GM19328 (cell line): Measurements from ENCODE around the gene GADL1.

ENCODE experiments used
- ATAC-seq: cut with Tn5 transposase; IDR thresholded peaks from one replicate; pipeline ENCODE4 v1.9.1; 2021; ENCODE audit warnings: mild to moderate bottlenecking, moderate library complexity; ENCODE audit not compliant: unreplicated experiment

GADL1 gene, protein sequence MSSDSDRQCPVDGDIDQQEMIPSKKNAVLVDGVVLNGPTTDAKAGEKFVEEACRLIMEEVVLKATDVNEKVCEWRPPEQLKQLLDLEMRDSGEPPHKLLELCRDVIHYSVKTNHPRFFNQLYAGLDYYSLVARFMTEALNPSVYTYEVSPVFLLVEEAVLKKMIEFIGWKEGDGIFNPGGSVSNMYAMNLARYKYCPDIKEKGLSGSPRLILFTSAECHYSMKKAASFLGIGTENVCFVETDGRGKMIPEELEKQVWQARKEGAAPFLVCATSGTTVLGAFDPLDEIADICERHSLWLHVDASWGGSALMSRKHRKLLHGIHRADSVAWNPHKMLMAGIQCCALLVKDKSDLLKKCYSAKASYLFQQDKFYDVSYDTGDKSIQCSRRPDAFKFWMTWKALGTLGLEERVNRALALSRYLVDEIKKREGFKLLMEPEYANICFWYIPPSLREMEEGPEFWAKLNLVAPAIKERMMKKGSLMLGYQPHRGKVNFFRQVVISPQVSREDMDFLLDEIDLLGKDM

DNA sequence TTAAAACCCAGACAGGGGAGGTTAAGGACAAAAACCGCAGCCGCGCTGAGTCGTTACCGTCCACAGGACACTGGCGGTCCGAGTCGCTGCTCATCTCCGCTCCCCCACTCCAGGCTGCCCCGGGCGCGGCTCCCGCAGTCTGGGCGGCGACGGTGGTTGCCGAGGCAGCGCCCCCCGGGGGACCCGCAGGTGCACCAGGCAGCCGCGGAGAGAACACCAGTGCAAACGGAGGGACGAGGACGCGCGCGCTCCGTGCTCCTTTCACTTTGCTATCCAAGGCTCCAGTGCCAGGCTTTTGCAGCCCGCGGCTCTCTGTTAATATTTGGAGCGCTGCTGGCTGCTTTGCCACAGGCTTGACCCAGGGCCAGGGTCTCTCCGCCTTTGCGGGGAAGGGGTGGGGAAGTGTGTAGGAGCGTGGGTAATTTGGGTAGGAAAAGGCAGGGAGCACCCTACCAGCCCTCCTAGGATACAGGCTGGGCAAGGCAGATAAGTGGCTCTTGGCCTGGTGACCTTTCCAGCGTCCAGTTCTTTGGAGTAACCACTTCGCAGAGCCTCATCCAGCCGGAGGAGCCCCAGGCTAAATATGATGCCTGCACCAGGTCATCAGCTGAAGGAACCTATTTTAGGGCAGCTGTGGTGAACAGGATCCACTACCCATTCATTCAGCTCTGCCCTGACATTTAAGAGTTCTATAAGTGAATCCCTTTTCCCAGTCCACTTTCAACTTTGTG lies at the start of gene GADL1:
TSS of gene GADL1 (minus strand) at position 141 of the 731 bp plus-strand sequence. CDS start at position 94, 47 bp downstream.
- ATAC-seq, result no peak

DNA sequence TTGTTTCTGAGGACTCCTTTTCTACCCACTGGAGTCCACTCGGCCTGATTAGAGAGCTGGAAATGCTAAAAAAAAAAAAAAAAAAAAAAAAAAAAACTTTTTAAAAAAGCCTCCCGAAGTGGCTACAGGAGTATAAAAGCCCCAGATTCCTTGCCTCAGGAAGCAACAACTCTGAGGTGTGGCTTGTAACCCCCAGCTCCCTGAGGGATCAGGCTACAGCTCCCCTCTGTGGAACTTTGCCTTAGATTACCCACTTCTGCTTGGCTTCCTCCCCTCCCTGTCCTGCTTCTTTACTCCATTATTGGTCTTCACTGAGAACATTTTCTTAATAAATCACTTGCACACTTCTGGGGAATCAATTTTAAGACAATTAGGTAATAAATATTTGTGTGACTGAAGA lies 49.7 kb upstream of the GADL1 start:
- ATAC-seq, result no peak

DNA sequence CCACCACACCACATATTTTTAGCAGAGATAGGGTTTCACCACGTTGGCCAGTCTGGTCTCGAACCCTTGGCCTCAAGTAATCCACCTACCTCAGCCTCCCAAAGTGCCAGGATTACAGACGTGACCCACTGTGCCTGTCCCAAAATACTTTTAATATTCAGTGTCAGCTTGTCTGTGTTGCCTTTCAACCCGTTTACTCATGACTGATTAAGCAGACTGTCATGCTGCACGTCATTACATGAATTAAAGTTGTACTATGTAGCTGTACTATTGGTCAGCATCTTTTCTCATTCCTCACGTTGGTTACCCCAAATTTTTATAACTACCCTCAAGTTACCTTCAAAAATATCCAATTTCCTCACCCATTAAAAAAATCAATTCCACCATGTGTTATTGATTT lies 48.7 kb upstream of the GADL1 start:
- ATAC-seq, result no peak

DNA sequence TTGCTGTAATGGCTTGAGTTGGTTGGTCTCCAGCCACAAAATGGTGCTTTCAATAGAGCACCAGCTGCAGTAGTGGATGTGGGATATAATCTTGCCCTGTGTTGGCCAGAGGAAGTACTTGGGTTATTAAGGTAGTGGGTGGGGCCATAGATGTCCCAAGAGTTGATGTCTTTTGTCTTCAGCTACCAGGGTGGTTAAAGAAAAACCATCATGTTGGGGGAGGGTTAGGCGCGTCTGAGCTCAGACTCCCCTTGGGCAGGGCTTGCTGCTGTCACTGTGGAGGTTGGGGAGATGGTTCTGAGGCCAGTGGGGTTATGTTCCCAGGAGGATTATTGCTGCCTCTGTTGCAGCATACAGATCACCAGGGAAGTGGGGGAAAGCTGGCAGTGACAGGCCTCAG lies 46.9 kb upstream of the GADL1 start:
- ATAC-seq, result no peak

DNA sequence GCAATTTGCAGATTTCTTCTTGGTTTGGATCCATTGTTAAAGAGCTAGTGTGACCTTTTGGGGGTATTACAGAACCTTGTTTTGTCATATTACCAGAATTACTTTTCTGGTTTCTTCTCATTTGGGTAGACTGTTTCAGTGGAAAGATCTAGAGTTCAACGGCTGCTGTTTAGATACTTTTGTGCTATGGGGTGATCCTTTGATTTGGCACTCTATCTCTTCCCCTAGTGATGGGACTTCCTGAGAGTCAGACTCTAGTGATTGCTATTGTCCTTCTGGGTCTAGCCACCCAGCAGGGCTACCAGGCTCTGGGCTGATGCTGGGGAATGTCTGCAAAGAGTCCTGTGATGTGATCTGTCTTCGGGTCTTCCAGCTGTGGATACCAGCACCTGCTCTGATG lies 46.3 kb upstream of the GADL1 start:
- no peak for ATAC-seq

DNA sequence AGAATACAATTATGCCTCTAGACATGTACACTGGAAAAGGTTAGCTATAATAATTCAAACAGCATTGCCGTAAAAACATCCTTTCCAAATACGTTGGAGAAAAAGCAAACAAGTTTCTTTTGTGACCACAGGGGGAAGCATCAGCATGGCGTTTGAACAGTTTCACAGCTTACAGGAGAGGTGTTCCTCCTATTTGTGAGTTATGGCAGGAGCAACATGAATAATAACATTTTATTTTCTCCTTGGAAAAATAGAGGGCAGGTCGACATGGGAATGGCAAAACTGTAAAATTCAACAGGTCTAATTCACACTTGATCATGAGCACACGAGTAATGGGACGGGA lies 39.7 kb upstream of the GADL1 start:
- ATAC-seq, result no peak

DNA sequence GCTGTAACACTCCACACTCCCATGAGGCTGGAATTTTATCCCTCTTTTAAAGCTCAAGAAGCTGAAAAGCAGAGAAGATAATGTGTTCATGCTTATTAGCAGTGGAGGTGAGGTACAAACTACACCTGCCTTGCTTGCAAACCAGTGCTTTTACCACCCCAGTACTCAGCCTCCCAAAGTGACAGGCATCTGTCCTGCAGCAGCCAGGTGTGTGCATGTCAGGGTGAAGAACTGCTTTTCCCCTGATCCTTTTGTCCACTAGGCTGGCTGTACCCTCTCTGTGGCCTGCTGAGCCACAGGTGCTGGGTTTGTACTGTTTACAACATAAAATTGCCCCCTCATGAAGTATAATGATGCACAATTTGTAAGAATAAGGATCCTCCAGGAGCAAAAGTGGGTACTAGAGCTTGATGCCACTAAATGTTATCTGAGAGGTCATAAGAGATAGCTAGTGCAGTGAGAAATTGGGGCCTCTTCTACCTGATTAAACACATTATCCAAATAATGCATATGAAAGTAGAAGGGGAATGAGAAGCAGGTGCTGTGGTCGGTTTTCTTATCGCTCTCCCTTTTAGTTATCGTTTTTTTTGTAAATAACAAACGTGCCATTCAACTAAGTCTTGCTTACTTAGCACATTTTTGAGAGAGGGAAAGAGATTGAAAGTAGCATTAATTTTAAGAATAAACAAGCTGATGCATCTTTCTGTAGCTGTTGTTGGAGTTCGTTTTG lies 39.2 kb upstream of the GADL1 start:
- ATAC-seq, result no peak

DNA sequence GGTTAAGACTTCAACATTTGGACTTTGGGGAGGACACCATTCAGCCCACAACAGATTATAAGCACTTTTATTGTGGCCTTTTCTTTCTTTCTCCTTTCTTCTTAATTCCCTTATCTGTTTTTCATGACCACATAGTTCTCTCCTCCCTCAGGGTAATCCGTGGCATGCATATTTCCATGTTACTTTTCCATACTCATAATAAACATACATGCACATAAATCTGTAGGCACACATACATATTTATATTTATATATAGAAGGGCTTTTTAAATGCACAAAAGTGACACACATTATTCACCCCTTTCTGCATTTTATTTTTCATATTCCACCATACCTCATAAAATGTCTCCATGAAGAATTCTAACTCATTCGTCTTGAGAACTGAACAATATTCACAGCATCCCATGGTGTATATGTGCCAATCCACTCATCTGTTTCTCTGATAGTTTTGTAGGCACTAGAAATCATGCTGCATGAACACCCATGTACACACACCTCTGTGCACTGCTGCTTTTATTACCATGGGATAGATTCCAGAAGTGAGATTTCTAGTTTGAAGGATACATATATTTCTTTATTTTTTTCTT lies 38.1 kb upstream of the GADL1 start:
- no peak for ATAC-seq

DNA sequence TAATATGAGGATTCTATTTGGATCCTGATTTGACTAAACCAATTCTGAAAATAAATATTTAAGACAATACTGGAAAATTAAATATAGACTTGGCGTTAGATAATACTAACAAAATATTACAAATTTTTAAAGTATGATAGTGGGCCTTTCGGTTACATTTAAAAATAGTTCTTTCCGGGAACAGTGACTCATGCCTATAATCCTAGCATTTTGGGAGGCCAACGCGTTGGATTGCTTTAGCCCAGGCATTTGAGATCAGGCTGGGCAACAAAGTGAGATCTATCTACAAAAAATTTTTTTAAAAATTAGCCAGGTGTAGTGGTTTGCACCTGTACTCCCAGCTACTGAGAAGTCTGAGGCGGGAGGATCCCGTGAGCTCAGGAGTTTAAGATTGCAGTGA lies 30.3 kb upstream of the GADL1 start:
- no peak for ATAC-seq

DNA sequence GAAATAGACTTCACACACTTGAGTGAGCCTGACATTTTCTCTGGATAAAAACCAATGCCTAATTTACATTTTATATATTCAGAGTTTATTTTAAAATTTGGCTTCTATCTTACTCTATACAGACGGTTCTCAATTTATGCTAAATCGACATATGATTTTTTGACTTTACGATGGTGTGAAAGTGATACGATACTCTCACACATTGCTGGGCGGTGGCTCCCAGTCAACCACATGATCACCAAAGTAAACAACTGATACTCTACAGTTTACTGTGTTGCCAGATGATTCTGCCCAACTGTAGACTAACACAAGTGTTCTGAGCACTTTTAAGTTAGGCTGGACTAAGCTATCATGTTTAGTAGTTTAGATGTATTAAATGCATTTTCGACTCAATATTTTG lies 25.1 kb upstream of the GADL1 start:
- ATAC-seq, result no peak

DNA sequence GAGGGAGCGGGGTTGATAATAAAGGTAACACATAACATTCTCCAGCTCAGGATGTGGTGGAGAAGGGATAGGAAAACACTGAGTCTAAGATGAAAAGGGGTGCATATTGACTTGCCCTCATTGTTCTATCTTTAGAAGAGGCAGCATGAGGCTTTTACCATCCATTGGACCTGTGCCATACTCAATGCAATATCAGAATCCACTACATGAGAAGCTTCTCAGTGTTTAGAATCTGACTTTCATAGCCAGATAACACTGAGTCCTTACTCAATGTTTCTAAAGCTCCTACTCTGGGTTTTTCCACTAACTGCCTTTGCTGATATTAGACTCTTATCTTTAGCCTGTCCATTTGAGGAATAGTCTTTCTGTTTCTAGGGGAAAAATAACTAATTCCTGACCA lies 24.3 kb upstream of the GADL1 start:
- no peak for ATAC-seq

DNA sequence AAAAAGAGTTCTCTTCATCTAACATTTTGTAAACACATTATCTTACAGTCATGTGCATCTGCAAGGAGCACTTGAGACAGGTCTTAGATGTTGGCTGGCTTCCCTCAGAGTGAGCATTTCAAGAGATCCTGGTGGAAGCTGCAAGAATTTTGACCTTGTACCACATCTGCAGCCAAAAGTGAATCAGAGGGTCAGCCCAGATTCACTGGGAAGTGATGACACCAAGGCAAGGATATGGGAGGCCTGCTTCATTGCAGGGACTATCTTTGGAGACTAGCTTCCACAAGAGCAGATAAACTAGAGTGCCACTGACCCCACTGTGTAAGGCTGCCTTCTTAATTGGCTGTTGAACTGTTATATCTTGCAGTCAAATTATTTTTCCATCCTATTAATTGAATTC lies 21.3 kb upstream of the GADL1 start:
- ATAC-seq, result no peak

DNA sequence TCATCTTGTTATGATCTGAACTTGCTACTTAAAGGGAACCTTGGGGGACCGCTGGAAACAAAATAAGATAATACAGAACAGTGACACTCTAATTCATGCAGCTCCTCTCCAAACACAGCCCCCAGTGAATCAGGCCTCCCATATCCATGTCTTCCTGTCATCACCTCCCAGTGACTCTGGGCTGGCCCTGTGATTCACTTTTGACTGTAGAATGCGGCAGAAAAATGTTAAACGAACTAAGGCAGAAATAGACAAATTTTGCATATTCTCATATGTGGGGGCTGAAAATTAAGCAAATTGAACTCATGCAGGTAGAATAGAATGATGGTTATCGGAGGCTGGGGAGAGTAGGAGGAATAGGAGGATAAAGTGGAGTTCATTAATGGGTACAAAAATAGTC lies 20.2 kb upstream of the GADL1 start:
- no peak for ATAC-seq

DNA sequence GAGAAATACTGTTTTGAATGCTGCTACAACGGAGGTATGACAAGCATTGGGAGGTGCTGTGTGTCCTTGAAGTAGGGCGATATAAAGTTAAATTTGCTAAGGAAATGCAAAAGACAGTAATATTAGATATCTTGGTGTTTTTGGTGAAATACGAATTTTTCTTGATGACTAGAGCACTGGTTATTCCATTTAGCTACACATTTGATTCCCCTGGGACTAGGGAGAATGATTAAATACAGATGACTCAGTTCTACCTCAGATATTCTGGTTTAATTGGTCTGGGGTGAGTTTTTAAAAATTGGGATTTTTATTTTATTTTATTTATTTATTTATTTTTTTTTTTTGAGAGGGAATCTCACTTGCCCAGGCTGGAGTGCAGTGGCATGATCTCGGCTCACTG lies 18.7 kb upstream of the GADL1 start:
- no peak for ATAC-seq

DNA sequence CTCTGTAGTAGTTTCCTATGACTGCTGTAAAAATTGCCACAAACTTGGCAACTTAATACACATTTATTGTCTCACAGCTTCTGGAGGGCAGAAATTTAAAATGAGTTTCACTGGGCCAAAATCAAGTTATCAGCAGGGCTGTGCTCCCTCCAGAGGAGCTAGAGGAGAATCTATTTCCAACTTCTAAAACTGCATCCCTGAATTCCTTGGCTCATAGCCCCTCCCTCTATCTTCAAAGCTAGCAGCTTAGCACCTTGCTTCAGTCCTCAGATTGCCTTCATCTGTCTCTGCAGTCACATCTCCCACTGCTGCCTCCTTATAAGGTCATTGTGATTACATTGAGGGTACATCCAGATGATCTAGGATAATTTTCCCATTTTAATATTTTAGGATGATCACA lies 17.8 kb upstream of the GADL1 start:
- ATAC-seq, result no peak

DNA sequence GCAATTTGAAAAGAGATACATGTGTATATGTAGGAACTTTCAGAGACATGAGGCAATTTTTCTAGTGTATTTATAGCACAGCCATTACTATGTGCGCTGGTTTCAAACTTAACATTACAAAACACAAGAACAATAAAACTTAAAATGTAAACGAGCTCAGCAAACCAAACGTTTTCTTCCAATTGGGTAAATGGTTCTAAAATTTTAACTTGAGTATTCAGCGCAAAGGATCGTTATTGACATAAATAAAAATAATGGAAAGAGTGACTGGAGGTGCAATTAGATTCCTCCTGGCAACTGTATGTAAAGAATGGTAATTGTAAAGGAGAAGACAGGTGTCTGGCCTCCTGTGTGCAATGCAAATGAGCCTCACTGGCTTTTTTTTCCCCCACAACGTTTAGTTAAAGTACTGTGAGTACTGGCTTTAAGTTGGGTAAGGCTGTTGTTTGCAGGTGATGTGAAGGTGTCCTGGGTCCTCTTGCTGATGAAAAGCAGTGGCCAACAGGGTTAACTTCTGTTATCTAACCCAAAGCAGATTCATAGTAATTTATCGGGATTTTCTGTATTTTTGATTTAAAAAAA lies 14.1 kb upstream of the GADL1 start:
- ATAC-seq, result no peak

DNA sequence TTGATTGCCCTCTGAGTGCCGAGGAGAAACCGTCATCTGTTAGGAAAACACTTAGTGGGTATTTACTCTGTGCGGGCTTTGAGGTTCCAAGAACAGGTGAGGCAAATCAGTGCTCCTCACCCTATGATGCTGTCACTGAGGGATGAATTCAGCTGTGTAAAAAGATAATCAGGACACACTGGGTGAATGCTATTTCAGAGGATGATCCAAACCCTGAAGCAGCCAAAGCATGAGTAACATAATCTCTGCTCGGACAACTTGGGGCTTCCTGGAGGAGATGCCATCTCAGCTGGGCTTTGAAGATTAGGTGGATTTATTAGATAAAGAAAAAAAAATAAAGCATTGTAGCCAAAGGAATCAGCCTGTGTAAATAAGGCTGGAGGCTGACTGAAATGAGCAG lies 10.5 kb upstream of the GADL1 start:
- no peak for ATAC-seq

DNA sequence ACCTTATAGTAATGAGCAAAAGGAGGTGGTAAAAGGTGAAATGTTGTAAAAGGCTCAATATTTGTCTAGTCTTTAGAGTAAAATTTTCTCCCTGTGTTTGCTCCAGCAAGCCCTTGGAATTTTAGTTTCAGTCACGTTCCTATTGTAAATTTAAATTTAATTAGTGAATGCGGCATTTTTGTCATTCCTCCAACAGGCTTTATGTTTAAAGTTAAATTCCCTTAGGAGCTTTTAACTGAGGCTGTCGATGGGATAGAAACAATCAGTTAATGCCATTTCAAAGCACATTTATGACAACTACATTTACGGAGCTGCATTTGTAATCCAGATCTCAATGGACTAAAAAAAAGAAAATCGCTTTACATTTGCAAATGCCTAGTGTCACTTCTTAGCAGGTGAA lies 868 bp upstream of the GADL1 start:
- no peak for ATAC-seq

DNA sequence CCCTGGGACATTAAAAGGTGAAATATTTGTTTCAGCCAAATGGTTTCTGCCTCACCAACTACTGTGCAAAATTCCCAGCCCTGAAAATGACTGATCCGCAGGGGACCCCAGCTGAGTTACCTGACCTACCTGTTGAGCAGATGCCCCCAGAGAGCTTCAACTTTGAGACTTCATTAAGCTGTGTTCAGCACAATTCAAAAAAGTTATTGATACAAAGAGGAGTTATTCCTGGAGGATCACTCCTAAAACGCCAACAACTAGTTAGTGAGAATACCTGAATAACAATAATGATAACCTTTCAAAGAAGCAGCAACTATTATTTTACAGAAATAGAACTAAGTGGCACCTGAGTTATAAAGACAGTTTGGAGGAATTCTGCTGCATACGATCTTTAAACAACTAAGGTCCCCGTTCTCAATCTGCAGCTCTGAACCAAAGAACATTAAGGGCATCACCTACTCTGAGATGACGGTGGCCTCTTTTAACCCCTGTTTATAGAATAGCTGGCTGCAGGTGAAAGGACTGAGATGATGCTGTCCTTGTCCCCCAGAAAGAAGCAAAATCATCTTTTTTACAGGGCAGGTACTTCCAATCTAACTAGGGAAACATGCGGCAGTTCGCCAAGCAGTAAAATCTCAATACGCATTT lies 659 bp downstream of the GADL1 start:
- no peak for ATAC-seq

DNA sequence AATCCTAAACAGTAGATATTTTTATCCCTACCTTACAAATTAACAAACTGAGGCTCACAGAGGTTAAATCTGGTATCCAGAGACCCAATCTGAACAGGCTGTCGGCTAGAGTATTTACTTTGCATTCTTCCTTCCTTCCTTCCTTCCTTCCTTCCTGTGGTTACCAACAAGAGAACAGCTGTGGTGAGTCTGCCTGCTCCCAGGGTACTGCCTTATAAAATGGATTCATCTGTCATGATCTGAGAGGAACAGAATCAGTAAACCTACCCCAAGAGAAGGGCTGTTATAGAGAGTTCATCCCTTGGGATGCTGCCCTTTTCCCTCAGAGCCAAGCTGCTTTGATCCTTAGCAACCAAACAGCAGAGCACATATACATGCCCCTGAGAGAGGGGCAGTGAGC lies 3.6 kb downstream of the GADL1 start:
- no peak for ATAC-seq
